Mesenchymal stem cell (in vitro differentiated cells and primary cell): ENCODE data around the gene FAM81B.
A peak's percentile ranks its signal among the peaks of the same experiment; 100 is the strongest.

Source experiments
- DNase-seq: peaks from one replicate; pipeline ENCODE4 v3.0.0-alpha.2; 2013
- H2AFZ ChIP-seq: one replicate; pipeline ENCODE4 v1.6.1; 2013; ENCODE audit warnings: low read depth, mild to moderate bottlenecking, control low read depth, inconsistent platforms, low read length, moderate library complexity
- H2AK5ac ChIP-seq: 2 replicates; pipeline ENCODE4 v1.6.1; 2013; ENCODE audit warnings: low read length, moderate library complexity, mild to moderate bottlenecking, inconsistent platforms; ENCODE audit not compliant: severe bottlenecking
- H2BK120ac ChIP-seq: one replicate; pipeline ENCODE4 v1.6.1; 2013; ENCODE audit warnings: low read depth, mild to moderate bottlenecking, inconsistent platforms, low read length, moderate library complexity
- H2BK12ac ChIP-seq, 2 experiments: one replicate each; pipeline ENCODE4 v1.6.1; 2013; ENCODE audit warnings: inconsistent platforms in 2 of 2, low read length in 2 of 2, mild to moderate bottlenecking in 2 of 2, moderate library complexity in 2 of 2, control low read depth in 1 of 2
- H2BK15ac ChIP-seq: one replicate; pipeline ENCODE4 v1.6.1; 2013; ENCODE audit warnings: mild to moderate bottlenecking, low read depth, inconsistent platforms; ENCODE audit not compliant: poor library complexity, severe bottlenecking
- H2BK5ac ChIP-seq: 2 replicates; pipeline ENCODE4 v1.6.1; 2013; ENCODE audit warnings: low read depth, mild to moderate bottlenecking, low read length, control low read depth, inconsistent platforms; ENCODE audit not compliant: poor library complexity, severe bottlenecking
- H3K14ac ChIP-seq, 2 experiments: one replicate each; pipeline ENCODE4 v1.6.1; 2013; ENCODE audit warnings: inconsistent platforms in 2 of 2, low read length in 2 of 2, control low read depth in 1 of 2, mild to moderate bottlenecking in 1 of 2, moderate library complexity in 1 of 2
- H3K18ac ChIP-seq, 2 experiments: one replicate each; pipeline ENCODE4 v1.6.1; 2013; ENCODE audit warnings: inconsistent platforms in 2 of 2, low read length in 2 of 2, control low read depth in 1 of 2, low read depth in 1 of 2, mild to moderate bottlenecking in 1 of 2
- H3K23ac ChIP-seq, 2 experiments: one replicate each; pipeline ENCODE4 v1.6.1; 2013; ENCODE audit warnings: inconsistent platforms in 2 of 2, low read length in 2 of 2, mild to moderate bottlenecking in 2 of 2, moderate library complexity in 2 of 2, control low read depth in 1 of 2
- H3K27ac ChIP-seq: 2 replicates; pipeline ENCODE4 v1.5.1; 2013; ENCODE audit warnings: mild to moderate bottlenecking, moderate library complexity, low read length, control low read depth, inconsistent platforms; ENCODE audit not compliant: poor library complexity, severe bottlenecking
- H3K27me3 ChIP-seq, 2 experiments: 2 replicates each; pipeline versions ENCODE4 v1.6.1 to v1.7.0; 2013; ENCODE audit warnings: low read length in 2 of 2, mild to moderate bottlenecking in 2 of 2, moderate library complexity in 2 of 2, control low read depth in 1 of 2, inconsistent platforms in 1 of 2; ENCODE audit not compliant: control insufficient read depth in 1 of 2, insufficient read depth in 1 of 2
- H3K36me3 ChIP-seq, 2 experiments: 2 replicates each; pipeline versions ENCODE4 v1.6.1 to v1.7.0; 2013; ENCODE audit warnings: low read length in 2 of 2, control low read depth in 1 of 2, inconsistent platforms in 1 of 2, low read depth in 1 of 2, mild to moderate bottlenecking in 1 of 2; ENCODE audit not compliant: insufficient read depth in 2 of 2, control insufficient read depth in 1 of 2
- H3K4ac ChIP-seq, 2 experiments: one replicate each; pipeline ENCODE4 v1.6.1; 2013; ENCODE audit warnings: inconsistent platforms in 2 of 2, low read length in 2 of 2, mild to moderate bottlenecking in 2 of 2, moderate library complexity in 2 of 2, control low read depth in 1 of 2, low read depth in 1 of 2
- H3K4me1 ChIP-seq: 2 replicates; pipeline ENCODE4 v1.6.1; 2013; ENCODE audit warnings: low read depth, low read length, control low read depth; ENCODE audit not compliant: control insufficient read depth, insufficient read depth
- H3K4me2 ChIP-seq: 2 replicates; pipeline ENCODE4 v1.6.1; 2013; ENCODE audit warnings: low read length, mild to moderate bottlenecking, inconsistent platforms; ENCODE audit not compliant: poor library complexity, severe bottlenecking
- H3K4me3 ChIP-seq, 2 experiments: 2 replicates each; pipeline versions ENCODE4 v1.5.1 to v1.7.0; 2013; ENCODE audit warnings: low read length in 2 of 2, mild to moderate bottlenecking in 2 of 2, control low read depth in 1 of 2, low read depth in 1 of 2; ENCODE audit not compliant: insufficient read depth in 1 of 2
- H3K79me1 ChIP-seq: replicated peaks from 2 replicates; pipeline ENCODE4 v1.6.1; 2013; ENCODE audit warnings: mild to moderate bottlenecking, control low read depth, low read length, inconsistent platforms; ENCODE audit not compliant: poor library complexity, severe bottlenecking
- H3K9ac ChIP-seq: 2 replicates; pipeline ENCODE4 v1.7.0; 2013; ENCODE audit warnings: mild to moderate bottlenecking, low read length, moderate library complexity
- H3K9me3 ChIP-seq: 2 replicates; pipeline ENCODE4 v1.7.0; 2013; ENCODE audit warnings: mild to moderate bottlenecking, low read length; ENCODE audit not compliant: control insufficient read depth
- H4K8ac ChIP-seq: one replicate; pipeline ENCODE4 v1.6.1; 2013; ENCODE audit warnings: inconsistent platforms, mild to moderate bottlenecking, low read length, moderate library complexity
- H4K91ac ChIP-seq: one replicate; pipeline ENCODE4 v1.6.1; 2013; ENCODE audit warnings: mild to moderate bottlenecking, low read length, inconsistent platforms
- WGBS: methylation state at CpG from one replicate; pipeline ENCODE4 v1.1.7; 2013; ENCODE audit warnings: mixed read lengths; 5-methylcytosine and 5-hydroxymethylcytosine counted together

The FAM81B gene

GRCh38 chr5:95445442-95445841, 54.3 kb downstream of the FAM81B start:
- no peaks in the 10 kb centered on the region for H3K36me3 ChIP-seq
- no peak overlapping the region for H3K18ac ChIP-seq
- H3K14ac ChIP-seq = no peak overlapping the region
- no peak overlapping the region for H3K9ac ChIP-seq
- H2AFZ ChIP-seq = no peak overlapping the region
- no peak overlapping the region for H3K4me3 ChIP-seq
- no peak overlapping the region for H2BK12ac ChIP-seq
- WGBS = 89% methylated on average over 2 of the region's 2 CpGs
- no peak overlapping the region for H3K23ac ChIP-seq
- H3K79me1 ChIP-seq = no peaks in the 10 kb centered on the region
- H2BK5ac ChIP-seq = peak overlapping the region; percentile 81
- H2BK15ac ChIP-seq = no peak overlapping the region
- H2AK5ac ChIP-seq = peak overlapping the region; percentile 84
- no peak for DNase-seq
- no peak overlapping the region for H4K91ac ChIP-seq
- peak overlapping the region; percentile 88 for H3K27ac ChIP-seq
- H3K27me3 ChIP-seq = peaks cover 0 to 5% of the 10 kb centered on the region in 2 experiments
- no peak overlapping the region for H3K4me2 ChIP-seq
- H4K8ac ChIP-seq = no peak overlapping the region
- H3K4me1 ChIP-seq = peaks cover 7% of the 10 kb centered on the region
- H3K9me3 ChIP-seq = no peaks in the 10 kb centered on the region
- H2BK120ac ChIP-seq = no peak overlapping the region
- no peak overlapping the region for H3K4ac ChIP-seq

DNA sequence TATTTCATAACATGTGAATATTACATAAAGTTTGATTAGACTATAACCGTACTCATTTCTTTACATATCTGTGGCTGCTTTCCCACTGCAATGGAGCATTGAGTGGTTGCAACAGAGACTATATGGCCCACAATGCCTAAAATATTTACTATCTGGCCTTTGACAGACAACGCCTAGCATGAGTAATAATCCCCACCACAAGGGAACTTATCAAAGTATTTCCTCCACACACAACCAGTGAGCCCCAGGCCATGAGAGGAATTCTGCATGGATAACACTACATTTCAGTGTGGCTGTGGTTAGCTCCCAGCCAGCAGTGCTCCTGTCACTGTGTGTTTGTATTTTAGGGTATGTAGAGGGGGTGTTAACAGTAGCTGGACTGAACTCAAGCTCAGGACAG, 54.8 kb downstream of the FAM81B start:
- H2AK5ac ChIP-seq = peak overlapping the region; percentile 91
- H3K4me3 ChIP-seq = no peak overlapping the region
- H3K27me3 ChIP-seq = no peaks in the 10 kb centered on the region
- H3K14ac ChIP-seq = no peak overlapping the region
- peaks cover 7% of the 10 kb centered on the region for H3K4me1 ChIP-seq
- no peak overlapping the region for H2AFZ ChIP-seq
- H4K91ac ChIP-seq = no peak overlapping the region
- peak overlapping the region; percentile 36 for H3K4me2 ChIP-seq
- H3K9ac ChIP-seq = no peak overlapping the region
- no peak overlapping the region for H3K18ac ChIP-seq
- no peak overlapping the region for H3K4ac ChIP-seq
- no peaks in the 10 kb centered on the region for H3K9me3 ChIP-seq
- DNase-seq = peak; percentile 75
- 61% methylated on average over 2 of the region's 2 CpGs for WGBS
- peak overlapping the region; percentile 88 for H3K27ac ChIP-seq
- H2BK5ac ChIP-seq = peak overlapping the region; percentile 33
- no peaks in the 10 kb centered on the region for H3K36me3 ChIP-seq
- no peak overlapping the region for H4K8ac ChIP-seq
- H3K79me1 ChIP-seq = no peaks in the 10 kb centered on the region
- no peak overlapping the region for H2BK12ac ChIP-seq
- H2BK15ac ChIP-seq = no peak overlapping the region
- no peak overlapping the region for H3K23ac ChIP-seq
- no peak overlapping the region for H2BK120ac ChIP-seq

- WGBS = no CpG with 5 or more reads among the region's 1 CpG
- no peak overlapping the region for H2BK12ac ChIP-seq
- H3K36me3 ChIP-seq = no peaks in the 10 kb centered on the region
- H2BK15ac ChIP-seq = no peak overlapping the region
- no peak overlapping the region for H2BK5ac ChIP-seq
- H3K4me3 ChIP-seq = no peak overlapping the region
- no peak overlapping the region for H2BK120ac ChIP-seq
- H3K18ac ChIP-seq = no peak overlapping the region
- H3K23ac ChIP-seq = no peak overlapping the region
- peak overlapping the region; percentile 94 for H2AK5ac ChIP-seq
- H3K79me1 ChIP-seq = no peaks in the 10 kb centered on the region
- H3K9me3 ChIP-seq = no peaks in the 10 kb centered on the region
- H3K4me2 ChIP-seq = no peak overlapping the region
- no peak overlapping the region for H3K14ac ChIP-seq
- H3K9ac ChIP-seq = no peak overlapping the region
- H4K91ac ChIP-seq = no peak overlapping the region
- peaks cover 7% of the 10 kb centered on the region for H3K4me1 ChIP-seq
- H2AFZ ChIP-seq = no peak overlapping the region
- DNase-seq = peak; percentile 23
- no peak overlapping the region for H4K8ac ChIP-seq
- H3K27ac ChIP-seq = peak overlapping the region; percentile 88
- no peak overlapping the region for H3K4ac ChIP-seq
- H3K27me3 ChIP-seq = no peaks in the 10 kb centered on the region
Measured at GRCh38 chr5:95446560-95447221, 55.5 kb downstream of the FAM81B start.

- Histone ChIP-seq H2BK120ac (no peak overlapping the region), H4K91ac (no peak overlapping the region), H3K9me3 (no peaks in the 10 kb centered on the region), H2BK12ac (no peak overlapping the region), H2AK5ac (no peak overlapping the region), H3K4me1 (peaks cover 7% of the 10 kb centered on the region), H3K4ac (no peak overlapping the region), H3K18ac (no peak overlapping the region), H2AFZ (no peak overlapping the region), H3K14ac (no peak overlapping the region), H2BK5ac (no peak overlapping the region), H3K79me1 (no peaks in the 10 kb centered on the region), H2BK15ac (no peak overlapping the region), H3K23ac (no peak overlapping the region), H3K36me3 (no peaks in the 10 kb centered on the region), H3K4me2 (no peak overlapping the region), H3K9ac (no peak overlapping the region), H3K27me3 (no peaks in the 10 kb centered on the region), H3K27ac (no peak overlapping the region), H4K8ac (no peak overlapping the region), H3K4me3 (no peak overlapping the region)
- DNase-seq = no peak
- WGBS = no CpG with 5 or more reads among the region's 1 CpG
Measured at GRCh38 chr5:95447961-95448360, 56.8 kb downstream of the FAM81B start.
